Colon (tissue), 2 donors: ENCODE data around the gene EDC3.
"Not testable (repeated sequence)": the region's sequence is repeated elsewhere in the genome, so short reads cannot be mapped to it uniquely, and the experiment has no call there.

Experiments
- FAIRE-seq: peaks from 2 replicates; lab custom pipeline; 2012; peaks lifted over from hg19 to GRCh38; lab: Jason Lieb, UNC
- donor health status: control.
- donor health status: control.

The EDC3 gene

DNA sequence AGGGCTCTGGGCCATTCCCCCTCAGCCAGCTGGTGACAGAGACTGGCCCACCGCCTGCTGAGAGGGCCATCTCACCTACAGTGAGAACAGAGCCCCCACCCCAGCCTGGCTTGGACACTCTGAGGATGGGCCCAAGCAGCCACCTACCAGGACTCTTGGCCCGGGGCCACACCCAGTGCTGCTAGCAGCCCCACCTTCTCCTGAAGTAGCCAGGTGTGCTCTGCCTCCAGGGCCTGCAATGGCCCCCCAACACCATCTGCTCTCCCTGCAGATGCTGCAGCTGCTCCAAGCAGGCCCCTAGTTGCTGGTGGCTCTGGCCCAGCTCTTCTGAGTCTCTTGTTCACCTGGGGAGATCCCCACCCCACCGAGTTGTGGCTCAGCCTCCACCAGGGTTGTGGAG lies 87.0 kb downstream of the EDC3 start:
- FAIRE-seq, result no peak

DNA sequence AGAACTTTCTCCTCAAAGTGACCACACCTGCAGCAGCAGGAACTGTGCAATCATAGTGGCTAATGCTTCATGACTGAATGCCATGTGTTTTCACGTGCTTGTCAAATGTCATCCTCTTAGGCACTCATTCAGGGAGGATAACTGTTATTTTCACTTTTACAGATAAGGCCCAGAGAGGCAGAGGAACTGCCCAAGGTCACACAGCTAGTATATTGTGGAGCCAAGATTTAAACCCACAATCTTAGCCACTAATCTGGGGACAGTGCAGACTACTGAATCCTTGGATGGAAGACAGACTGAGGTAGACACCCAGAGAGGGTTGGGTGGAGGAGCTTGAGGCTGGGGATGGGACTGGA lies 90.1 kb downstream of the EDC3 start:
- no peak for FAIRE-seq

DNA sequence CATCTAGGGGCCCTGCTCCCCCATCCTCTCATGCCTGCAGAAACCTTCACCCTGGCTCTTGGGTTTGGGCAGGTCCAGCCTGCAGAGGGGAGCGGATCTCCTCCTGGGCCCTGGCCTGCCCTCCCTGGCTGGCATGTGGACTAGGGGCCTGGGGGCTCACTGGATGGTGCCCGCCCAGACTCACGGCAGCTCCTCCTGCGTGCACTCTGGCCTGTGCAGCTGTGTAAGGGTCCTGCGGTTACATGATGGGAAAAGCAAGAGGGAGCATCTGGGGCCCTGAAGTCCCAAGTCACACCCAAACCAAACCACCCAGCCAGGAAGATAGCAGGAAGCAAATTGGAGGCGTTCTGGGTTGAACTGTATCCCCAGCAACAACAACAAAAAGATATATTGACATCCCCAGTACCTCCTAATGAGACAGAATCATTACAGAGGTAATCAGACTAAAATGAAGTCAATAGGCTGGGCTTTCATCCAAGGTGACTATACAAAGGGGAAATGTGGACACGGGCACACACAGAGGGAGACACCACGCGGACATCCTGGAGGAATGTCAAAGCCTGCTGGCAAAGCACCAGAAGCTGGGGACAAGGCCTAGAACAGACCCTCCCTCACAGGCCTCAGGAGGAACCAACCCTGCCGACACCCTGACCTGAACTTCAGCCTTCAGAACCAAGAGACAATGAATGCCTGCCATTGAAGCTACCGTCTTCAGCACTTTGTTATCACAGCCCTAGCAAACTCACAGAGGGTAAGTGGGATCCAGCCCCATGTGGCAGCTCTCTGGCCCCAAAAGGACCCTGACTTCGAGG lies 90.6 kb downstream of the EDC3 start:
- no peak for FAIRE-seq

DNA sequence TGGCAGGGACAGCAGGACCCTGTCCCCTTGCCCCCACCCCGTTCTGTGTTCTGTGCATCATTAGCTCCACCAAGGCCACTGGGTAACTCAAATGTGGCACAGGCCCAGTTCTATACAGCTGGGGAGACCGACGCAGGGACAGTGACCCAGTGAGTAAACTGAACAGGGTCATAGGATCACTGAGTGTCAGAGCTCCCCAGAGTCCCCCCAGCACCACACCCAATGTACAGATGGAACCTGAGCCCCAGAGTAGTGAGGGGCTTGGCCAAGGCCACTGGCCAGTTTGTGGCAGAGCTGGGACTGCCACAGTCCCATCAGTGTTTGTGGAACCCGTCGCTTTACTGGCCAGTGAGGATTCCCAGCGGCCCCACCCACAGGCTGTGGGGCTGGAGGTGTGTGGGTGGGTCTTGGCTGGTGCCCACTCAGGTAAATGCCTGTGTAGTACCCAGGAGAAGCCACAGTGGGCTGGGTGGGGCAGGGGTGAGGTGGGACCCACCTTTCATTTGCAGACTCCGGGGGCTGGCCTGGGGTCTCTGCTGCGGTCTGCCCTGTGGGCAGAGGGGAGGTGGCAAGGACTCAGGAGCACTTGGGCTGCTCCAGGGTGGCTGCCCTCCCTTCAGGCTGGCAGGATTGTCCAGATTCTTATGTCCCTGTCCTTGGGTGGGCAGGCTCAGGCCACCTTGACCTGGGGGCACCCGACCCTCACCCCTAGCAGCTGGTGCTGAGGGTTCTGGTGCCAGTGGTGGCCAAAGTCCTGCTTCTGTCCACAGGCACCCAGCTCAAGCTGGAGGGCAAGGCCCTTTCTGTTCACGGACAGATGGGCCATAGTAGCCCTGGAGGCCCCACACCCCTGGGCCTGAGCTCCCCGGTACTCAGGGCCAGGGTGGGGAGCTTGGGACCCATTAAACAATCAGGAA lies 91.8 kb downstream of the EDC3 start:
- FAIRE-seq, result no peak

DNA sequence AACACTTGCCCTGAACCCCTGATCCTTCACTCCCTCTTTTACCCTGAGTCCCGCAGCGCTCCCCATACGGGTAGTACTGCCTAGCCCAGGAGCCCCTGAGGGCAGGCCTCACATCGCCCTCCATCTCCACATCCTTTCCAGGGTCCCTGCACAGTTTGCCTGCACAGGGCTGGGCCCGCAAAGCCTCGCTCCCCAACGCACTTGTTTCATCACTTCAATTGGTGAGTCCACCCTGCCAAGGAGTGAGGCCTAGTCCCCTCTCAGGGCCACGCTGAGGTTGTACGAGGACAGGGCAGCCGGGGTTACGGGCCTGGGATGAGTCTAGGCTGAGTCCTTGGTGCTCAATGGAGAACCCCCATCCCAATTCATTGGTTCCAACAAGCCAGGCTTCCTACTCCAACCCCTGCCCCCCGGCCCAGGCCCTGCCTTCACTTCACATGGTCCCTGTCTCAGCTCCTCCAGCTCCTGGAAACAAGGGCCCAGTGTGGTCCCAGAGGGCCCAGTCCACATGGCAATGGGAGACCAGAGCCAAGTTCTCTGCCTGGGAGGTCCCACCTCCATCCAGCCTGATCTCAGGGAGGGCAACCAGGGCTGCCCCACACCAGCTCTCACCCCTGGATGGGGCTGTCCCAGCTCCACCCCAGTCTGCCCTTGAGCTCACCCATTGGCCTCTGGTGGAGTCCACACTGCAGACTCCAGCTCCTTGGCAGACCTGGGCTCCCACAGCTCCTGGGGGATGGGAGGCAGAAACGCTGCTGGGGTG lies 92.6 kb downstream of the EDC3 start:
- FAIRE-seq, result no peak

DNA sequence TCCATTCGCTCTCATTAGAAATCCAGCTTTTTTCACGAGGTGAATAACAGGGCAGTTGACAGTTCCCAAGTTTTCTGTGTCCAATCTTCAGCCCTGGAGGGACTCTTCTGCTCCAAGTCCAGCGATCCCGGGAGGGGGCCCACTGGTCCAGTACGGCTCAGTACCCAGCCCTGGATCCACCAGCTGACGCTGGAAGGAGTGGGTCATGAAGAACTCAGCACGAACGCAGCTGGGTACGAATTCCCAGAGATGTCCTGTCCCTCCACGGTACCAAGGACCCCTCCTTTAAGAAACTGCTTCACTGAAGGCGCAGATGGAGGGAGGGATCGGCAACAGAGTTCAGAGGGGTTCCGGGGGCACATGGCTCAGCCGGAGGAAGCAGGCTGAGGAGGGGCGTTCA lies 96.7 kb downstream of the EDC3 start:
- no peak for FAIRE-seq

DNA sequence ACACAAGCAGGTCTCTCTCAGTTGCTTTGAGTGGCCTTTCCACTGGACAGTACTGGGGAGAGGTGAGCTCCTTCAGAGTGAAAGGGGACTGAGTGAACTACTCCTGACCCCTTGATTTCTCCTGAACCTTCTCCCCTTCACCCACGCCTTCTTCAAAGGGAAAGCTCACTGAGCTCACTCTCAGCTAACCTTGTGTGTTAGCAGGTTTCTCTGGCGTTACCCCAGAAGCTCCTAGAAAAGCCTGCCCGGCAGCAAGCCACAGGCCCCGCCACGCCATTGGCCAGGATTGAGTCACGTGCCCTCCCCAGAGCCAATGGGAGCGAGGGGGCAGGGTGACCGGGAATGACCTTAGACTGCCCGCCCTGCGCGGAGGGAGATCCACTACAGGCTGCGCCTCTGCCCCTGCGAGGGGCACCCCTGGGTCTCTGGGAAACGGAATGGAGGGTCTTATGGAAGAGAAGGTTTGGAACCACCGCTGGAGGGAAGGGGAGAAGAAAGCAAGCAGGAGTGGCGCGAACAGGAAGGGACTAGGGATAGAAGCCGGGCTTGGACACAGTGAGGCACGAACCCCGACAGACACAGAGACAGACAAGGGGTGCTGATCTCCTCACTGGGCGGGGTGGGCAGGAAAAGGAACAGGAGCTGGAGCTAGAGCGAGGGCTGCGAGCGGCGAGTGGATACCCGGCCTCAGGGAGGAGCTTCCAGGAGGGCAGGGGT lies 97.5 kb downstream of the EDC3 start:
- no peak for FAIRE-seq

DNA sequence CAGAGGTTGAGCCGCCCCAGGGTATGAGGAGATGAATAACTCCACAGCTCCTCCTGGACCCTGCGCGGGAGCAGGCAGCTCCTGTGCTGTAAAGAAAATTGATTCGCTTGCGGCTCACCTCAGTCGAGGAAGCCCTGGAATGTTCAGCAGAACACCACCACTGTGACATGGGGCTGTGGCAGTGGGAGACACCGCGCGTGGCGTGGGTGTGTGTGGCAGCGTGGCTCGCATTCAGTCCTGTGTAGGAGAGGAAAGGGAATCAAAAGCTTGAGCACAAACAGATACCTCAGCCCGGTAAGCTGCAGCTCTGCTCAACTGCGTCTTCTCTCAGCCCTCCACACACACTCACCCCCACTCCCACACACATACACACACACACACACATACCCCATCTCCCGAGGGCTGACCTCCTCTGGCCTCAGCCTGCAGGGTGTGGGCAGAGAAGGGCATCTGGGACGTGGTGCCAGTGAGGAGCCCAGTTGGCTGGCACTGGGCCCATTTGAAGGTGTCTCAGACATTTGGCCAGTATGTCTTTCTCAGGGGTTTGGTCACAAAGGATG lies 98.6 kb downstream of the EDC3 start:
- FAIRE-seq, result not testable (repeated sequence)

DNA sequence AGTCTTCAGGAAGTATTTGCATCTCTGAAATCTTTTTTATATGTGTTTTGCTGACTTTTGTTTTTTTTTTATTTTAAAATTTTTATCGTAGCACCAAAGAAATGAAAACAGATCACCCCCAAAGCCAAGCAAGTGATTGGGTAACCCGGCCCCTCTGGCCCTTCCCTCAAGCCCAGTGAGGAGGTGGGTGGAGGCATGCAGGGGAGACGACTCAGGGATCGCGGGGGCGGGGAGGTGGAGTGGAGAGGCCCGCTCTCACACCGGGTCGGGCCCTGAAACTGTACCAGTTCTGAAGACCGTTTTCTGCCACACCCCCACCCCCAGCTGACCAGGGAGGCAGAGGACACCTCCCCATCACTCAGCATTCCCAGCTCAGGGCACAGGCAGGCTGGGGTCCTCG lies 99.1 kb downstream of the EDC3 start:
- FAIRE-seq, result not testable (repeated sequence)

DNA sequence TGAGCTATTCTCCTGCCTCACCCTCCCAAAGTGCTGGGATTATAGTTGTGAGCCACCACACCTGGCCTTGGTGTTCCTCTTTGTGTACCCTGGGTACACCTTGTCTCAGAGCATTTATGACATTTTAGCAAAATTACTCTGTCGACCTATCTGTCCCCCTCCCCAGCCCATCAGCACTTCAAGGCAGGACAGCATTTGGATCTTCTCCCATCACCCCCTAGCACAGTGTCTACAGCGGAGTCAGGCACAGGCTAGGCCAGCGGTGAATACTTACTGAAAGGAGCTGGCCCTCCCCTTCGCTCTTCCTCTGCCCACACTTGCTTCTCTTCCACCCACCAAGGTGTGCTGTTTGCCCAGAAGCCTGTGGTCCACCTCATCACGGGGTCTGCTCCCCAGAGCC lies 100.6 kb downstream of the EDC3 start:
- no peak for FAIRE-seq

DNA sequence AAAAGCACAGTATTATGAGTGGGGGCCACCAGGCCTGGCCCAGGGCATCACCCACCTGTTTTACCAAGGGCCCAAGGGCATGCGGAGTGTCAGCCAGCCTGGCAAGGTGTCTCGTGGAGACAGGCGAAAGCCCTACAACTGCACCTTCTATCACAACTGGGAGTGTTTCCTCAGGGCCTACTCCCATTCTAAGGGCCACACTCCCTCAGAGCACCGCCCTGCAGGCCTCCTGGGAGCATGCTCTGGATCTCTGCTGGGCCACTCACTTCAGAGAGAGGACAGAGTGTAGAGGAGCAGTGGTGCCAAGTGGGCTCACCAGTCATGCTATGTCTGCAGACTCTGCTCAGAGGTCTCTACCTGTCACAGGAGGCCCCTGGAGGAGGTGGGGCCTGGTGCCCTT lies 101.4 kb downstream of the EDC3 start:
- no peak for FAIRE-seq

DNA sequence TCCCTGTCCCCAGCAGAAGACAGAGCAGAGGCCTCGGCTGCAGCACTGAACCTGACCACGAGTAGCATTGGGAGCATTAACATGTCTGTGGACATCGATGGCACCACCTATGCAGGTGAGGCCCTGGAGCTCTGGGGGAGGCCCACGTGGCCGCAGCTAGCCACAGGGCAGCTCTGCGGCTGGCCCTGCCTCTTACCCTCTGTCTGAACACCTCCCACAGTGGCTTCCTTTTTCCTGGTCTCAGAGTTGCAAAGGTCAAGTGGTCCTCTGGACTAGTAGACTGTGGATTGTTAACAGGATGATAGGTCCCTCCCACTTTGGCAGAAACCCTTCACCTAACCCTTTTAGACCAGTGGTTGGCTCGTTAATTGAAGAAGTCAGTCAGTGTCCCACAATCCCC lies 102.7 kb downstream of the EDC3 start:
- no peak for FAIRE-seq

DNA sequence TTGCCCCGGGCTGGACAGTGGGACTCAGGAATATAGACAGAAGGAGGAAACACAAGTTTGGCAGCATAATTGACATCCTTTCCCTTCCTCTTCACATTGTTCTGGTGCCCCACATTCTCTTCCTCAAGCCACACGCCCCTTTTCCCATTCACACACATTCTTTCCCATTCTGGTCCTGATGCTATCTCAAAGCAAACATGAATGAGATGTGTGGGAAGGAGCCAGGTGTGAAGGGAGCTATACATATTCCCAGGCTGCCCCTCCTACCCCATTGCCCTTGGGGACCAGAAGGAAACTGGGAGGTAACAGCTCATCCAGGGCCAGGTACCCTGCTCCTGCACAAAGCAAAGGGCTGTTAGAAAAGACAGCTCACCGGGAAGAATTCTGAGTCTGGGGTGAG lies 103.6 kb downstream of the EDC3 start:
- FAIRE-seq, result no peak

DNA sequence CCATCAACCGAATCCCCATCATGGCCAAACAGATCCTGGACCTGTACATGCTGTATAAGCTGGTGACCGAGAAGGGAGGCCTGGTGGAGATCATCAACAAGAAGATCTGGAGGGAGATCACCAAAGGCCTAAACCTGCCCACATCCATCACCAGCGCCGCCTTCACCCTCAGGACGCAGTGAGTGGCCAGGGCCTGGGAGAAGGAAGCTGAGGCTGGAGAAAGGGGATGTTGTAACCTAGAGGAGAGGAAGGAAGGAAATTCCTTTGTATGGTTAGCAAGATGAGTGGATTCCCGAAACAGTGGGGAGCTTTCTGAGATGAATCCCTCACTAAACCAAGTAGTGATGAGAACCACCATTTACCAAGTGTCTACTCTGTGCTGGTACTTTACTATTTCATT lies 106.0 kb downstream of the EDC3 start:
- FAIRE-seq, result no peak

DNA sequence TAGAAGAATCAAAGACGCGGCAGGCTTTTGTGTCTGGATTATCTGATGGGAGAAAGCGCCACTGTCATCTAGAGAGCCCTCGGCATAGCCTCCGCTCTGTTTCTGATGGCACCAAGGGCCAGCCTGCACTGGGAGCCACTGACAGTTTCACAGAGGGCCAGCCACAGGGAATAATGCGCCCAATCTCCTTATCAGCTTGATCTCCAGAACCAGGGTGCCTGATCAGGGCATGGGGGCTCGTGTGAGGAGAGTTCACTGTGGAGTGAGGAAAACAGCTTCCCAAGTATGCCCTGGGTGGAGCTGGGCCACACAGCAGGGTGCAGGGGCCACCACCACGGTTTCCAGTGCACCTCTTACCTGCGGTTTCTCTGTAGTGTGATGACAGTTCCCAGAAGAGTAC lies 110.0 kb downstream of the EDC3 start:
- no peak for FAIRE-seq

DNA sequence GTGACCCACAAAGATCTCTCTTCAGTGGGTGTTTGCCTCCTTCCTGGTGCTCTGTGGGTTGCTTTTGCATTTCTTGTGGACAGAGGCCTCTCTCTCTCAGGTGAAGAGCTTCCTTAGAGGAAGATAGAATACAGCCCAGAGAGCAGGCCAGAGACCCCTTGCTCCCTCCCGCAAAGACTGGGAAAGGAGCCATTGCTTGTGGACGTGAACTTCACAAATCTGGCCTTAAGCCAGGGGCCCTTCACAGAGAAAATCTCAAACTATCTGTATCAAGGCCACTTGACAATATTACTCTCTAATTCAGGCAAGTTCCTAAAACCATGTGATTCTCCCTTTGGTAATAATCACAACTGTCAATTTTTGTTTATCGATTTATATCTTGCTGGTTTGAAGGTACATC lies 110.6 kb downstream of the EDC3 start:
- FAIRE-seq, result no peak

DNA sequence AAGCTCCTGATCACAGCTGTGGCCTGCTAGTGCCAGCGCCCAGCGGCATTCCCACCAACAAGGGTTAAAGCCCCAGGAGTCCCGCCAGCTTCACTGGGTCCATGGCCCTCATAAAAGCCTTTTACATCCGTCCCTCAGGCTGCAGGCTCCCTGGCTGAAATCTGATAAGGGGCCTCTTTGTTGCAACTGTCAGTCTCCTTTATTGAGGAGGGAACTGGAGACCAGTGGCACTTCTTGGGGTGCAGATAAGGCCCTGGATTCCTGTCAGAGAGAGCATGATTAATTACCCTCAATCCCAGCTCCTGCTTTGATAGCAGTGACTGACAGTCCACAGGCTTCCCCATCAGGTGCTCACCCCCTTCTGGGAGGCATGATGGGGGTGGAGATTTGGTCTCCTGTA lies 111.0 kb downstream of the EDC3 start:
- no peak for FAIRE-seq

DNA sequence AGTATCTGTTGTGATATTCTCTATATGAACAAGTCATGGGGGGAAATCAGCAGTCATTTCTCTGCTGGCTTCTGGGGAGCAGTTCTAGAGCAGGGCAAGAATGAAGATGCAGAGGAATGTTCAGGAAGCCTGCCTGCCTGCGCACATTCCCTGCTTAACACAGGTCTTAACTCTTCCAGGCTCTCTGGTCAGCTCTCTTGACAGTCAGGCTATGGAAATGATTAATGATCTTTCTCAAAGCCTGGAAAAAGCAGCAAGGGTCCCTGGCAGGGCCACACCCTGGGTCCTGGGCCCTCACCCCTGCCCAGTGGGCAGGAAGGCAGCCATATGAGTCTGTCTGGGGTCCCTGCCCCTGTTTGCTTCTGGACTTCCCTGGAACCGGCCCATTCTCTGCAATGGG lies 111.6 kb downstream of the EDC3 start:
- FAIRE-seq, result no peak
